Cerebellar nuclear complex (tissue), 1 donor: Measurements from ENCODE around the gene TEX30.
A peak's percentile ranks its signal among the peaks of the same experiment; 100 is the strongest.
"Not testable (repeated sequence)": the region's sequence is repeated elsewhere in the genome, so short reads cannot be mapped to it uniquely, and the experiment has no call there.

ENCODE experiments used
- DNase-seq, 2 experiments: peaks; one replicate each; lab custom pipeline; 2025; lab: John Stamatoyannopoulos, UW

Gene TEX30

GRCh38 chr13:102773441-102774213, at the start of gene TEX30:
Gene TEX30 (minus strand): TSS chr13:102773786. CDS start chr13:102770026, 3,760 bp downstream.
- peak; percentile 2 to 28 for DNase-seq

GRCh38 chr13:102817907-102818306, 44.3 kb upstream of the TEX30 start:
- DNase-seq, result no peak

- no peak for DNase-seq
Measured at GRCh38 chr13:102817241-102817640, 43.7 kb upstream of the TEX30 start.

- DNase-seq, result no peak
Measured at GRCh38 chr13:102816708-102817107, 43.1 kb upstream of the TEX30 start.

- no peak for DNase-seq
Measured at GRCh38 chr13:102815788-102816187, 42.2 kb upstream of the TEX30 start.

- no peak for DNase-seq
Measured at GRCh38 chr13:102814793-102815192, 41.2 kb upstream of the TEX30 start.

- DNase-seq, result no peak
Measured at GRCh38 chr13:102814025-102814607, 40.5 kb upstream of the TEX30 start.

GRCh38 chr13:102812611-102813287, 39.2 kb upstream of the TEX30 start:
- no peak for DNase-seq

- DNase-seq, result no peak
Measured at GRCh38 chr13:102807699-102808098, 34.1 kb upstream of the TEX30 start.

- DNase-seq, result no peak
Measured at GRCh38 chr13:102805680-102806079, 32.1 kb upstream of the TEX30 start.

GRCh38 chr13:102800145-102801041, 26.8 kb upstream of the TEX30 start:
- peak in 1 of 2 experiments; percentile 7 for DNase-seq

- DNase-seq, result no peak
Measured at GRCh38 chr13:102799426-102800144, 26.0 kb upstream of the TEX30 start.

- DNase-seq, result peak; percentile 26 to 87
Measured at GRCh38 chr13:102798581-102799425, 25.2 kb upstream of the TEX30 start, which contains the start of the genes BIVM and POGLUT2. Gene BIVM (plus strand): TSS chr13:102799119. CDS start chr13:102807268, 8,149 bp downstream. Gene POGLUT2 (minus strand): TSS chr13:102798976. CDS start chr13:102798670, 306 bp downstream.

GRCh38 chr13:102793611-102794355, 20.2 kb upstream of the TEX30 start:
- no peak for DNase-seq

- DNase-seq, result no peak
Measured at GRCh38 chr13:102792396-102792795, 18.8 kb upstream of the TEX30 start.

- DNase-seq, result no peak
Measured at GRCh38 chr13:102788683-102789082, 15.1 kb upstream of the TEX30 start.

- no peak for DNase-seq
Measured at GRCh38 chr13:102784483-102784882, 10.9 kb upstream of the TEX30 start.

GRCh38 chr13:102781591-102781990, 8.0 kb upstream of the TEX30 start:
- DNase-seq, result no peak

GRCh38 chr13:102780656-102781055, 7.1 kb upstream of the TEX30 start:
- not testable (repeated sequence) for DNase-seq
